GM12892 (cell line): ENCODE data around the gene ZAP70.

ENCODE experiments used
- POLR2A ChIP-seq: IDR thresholded peaks from 2 replicates; pipeline ENCODE4 v1.6.1; 2011; ENCODE audit warnings: low read depth, low read length, control low read depth
- POLR2AphosphoS5 ChIP-seq: IDR thresholded peaks from 2 replicates; pipeline ENCODE4 v1.6.1; 2011; ENCODE audit warnings: low read depth, low read length, control low read depth
- TAF1 ChIP-seq: IDR thresholded peaks from 2 replicates; pipeline ENCODE4 v1.6.1; 2011; ENCODE audit warnings: low read depth, mild to moderate bottlenecking, control low read depth, low read length, borderline replicate concordance

- TF ChIP-seq POLR2AphosphoS5: no peak
- TF ChIP-seq POLR2A: no peak
- TF ChIP-seq TAF1: no peak
These were observed 21.0 kb downstream of the ZAP70 start for GRCh38 chr2:97734061-97735051.
